GM12878 (cell line): ENCODE data around the gene B3GALT5. TPM values are rescaled to one million over a fixed set of nuclear protein-coding genes. Genes with fewer than 3 reads are reported as not detected.

Experiments
- ATAC-seq: fragments of 200-7000 bp; cut with Tn5 transposase; 3 replicates; pipeline ENCODE4 v1.9.1; 2020; ENCODE audit warnings: mild to moderate bottlenecking, moderate library complexity
- BruUV-seq: library from RNA; stranded (reverse); fragments of 400-500 nt; replicated peaks from 2 replicates; lab custom pipeline; 2021; lab: Mats Ljungman, UMichigan
- CTCF ChIA-PET: fragments of 300-600 bp; sonication (Branson Sonifier 250); formaldehyde crosslinking; extraction: SDS; loops from one replicate; lab custom pipeline; 2021; ENCODE audit warnings: inconsistent platforms; lab: Yijun Ruan, JAX
- POLR2A ChIA-PET: fragments of 350-600 bp; formaldehyde crosslinking; extraction: SDS; loops from one replicate; lab custom pipeline; 2021; ENCODE audit warnings: inconsistent platforms; lab: Charles Lee
- RAD21 ChIA-PET: fragments of 300-600 bp; sonication (Branson Sonifier 250); formaldehyde crosslinking; loops from one replicate; lab custom pipeline; 2023; ENCODE audit warnings: antibody characterized with exemption; ENCODE audit not compliant: unreplicated experiment; lab: Charles Lee
- SMC1A ChIA-PET: fragments of 300-600 bp; sonication (Branson Sonifier 250); formaldehyde crosslinking; loops from one replicate; lab custom pipeline; 2023; ENCODE audit not compliant: unreplicated experiment, uncharacterized antibody; lab: Charles Lee
- DNase-seq: peaks from one replicate; pipeline ENCODE4 v3.0.0-alpha.2; 2011; ENCODE audit warnings: low read depth, low spot score
- FAIRE-seq: peaks from 3 replicates; lab custom pipeline; 2011; peaks lifted over from hg19 to GRCh38; lab: Jason Lieb, UNC
- H2AFZ ChIP-seq: 2 replicates; pipeline ENCODE4 v1.6.0; 2011; ENCODE audit warnings: low read depth, low read length, control low read depth; ENCODE audit not compliant: control insufficient read depth
- H3K27ac ChIP-seq: 2 replicates; pipeline ENCODE4 v1.5.1; 2011; ENCODE audit warnings: control low read depth; ENCODE audit not compliant: control insufficient read depth, insufficient read depth
- H3K27me3 ChIP-seq, 2 experiments: replicated peaks in 1 of 2; 2 replicates each; pipeline versions ENCODE4 v1.6.0 to v1.6.1; 2011; ENCODE audit warnings: low read length in 1 of 2; ENCODE audit not compliant: control insufficient read depth in 2 of 2, insufficient read depth in 2 of 2
- H3K36me3 ChIP-seq, 2 experiments: 2 replicates each; pipeline ENCODE4 v1.5.1; 2011; ENCODE audit warnings: low read length in 1 of 2; ENCODE audit not compliant: control insufficient read depth in 2 of 2, insufficient read depth in 2 of 2
- H3K4me1 ChIP-seq: 2 replicates; pipeline ENCODE4 v1.6.1; 2011; ENCODE audit warnings: mild to moderate bottlenecking, low read length, moderate library complexity, mixed read lengths; ENCODE audit not compliant: control insufficient read depth, insufficient read depth
- H3K4me2 ChIP-seq: 2 replicates; pipeline ENCODE4 v1.6.0; 2011; ENCODE audit warnings: control low read depth; ENCODE audit not compliant: control insufficient read depth, insufficient read depth
- H3K4me3 ChIP-seq: fragments of 200-600 bp; sonication (generic); 2 replicates; pipeline ENCODE4 v1.5.1; 2016
- H3K79me2 ChIP-seq: 2 replicates; pipeline ENCODE4 v1.6.0; 2011; ENCODE audit warnings: low read length; ENCODE audit not compliant: control insufficient read depth, insufficient read depth
- H3K9ac ChIP-seq: 2 replicates; pipeline ENCODE4 v1.8.0; 2011; ENCODE audit warnings: low read length, control low read depth, mixed read lengths; ENCODE audit not compliant: control insufficient read depth, insufficient read depth
- H3K9me3 ChIP-seq: replicated peaks from 3 replicates; pipeline ENCODE4 v1.5.1; 2011; ENCODE audit warnings: mild to moderate bottlenecking, low read length; ENCODE audit not compliant: control insufficient read depth, insufficient read depth
- H4K20me1 ChIP-seq: 2 replicates; pipeline ENCODE4 v1.6.0; 2011; ENCODE audit not compliant: control insufficient read depth, insufficient read depth
- ATF7 ChIP-seq: fragments of 450-650 bp; IDR thresholded peaks from 2 replicates; pipeline ENCODE4 v1.6.1; 2016; ENCODE audit warnings: low read depth, mild to moderate bottlenecking
- BHLHE40 ChIP-seq, 2 experiments: fragments of 450-650 bp in 1 of 2; IDR thresholded peaks; 2 replicates each; pipeline ENCODE4 v1.6.1; 2011 to 2017; ENCODE audit warnings: low read depth in 2 of 2, borderline replicate concordance in 1 of 2, improper control_type of control experiment in 1 of 2, low read length in 1 of 2, mild to moderate bottlenecking in 1 of 2
- CEBPB ChIP-seq, 2 experiments: fragments of 150-350 bp in 1 of 2; IDR thresholded peaks; 2 replicates each; pipeline ENCODE4 v1.6.1; 2012 to 2014; ENCODE audit warnings: low read depth in 2 of 2, low read length in 2 of 2, borderline replicate concordance in 1 of 2, inconsistent platforms in 1 of 2
- CREM ChIP-seq: IDR thresholded peaks from 2 replicates; pipeline ENCODE4 v1.6.1; 2014; ENCODE audit warnings: antibody characterized with exemption, low read depth
- E2F4 ChIP-seq: IDR thresholded peaks from 2 replicates; pipeline ENCODE4 v1.6.1; 2012; ENCODE audit warnings: low read depth, low read length, improper control_type of control experiment
- E2F8 ChIP-seq: fragments of 450-650 bp; IDR thresholded peaks from 2 replicates; pipeline ENCODE4 v1.6.1; 2018; ENCODE audit warnings: mild to moderate bottlenecking, low read depth, moderate library complexity; ENCODE audit not compliant: partially characterized antibody
- FOS ChIP-seq: IDR thresholded peaks from 3 replicates; pipeline ENCODE4 v1.6.1; 2011; ENCODE audit warnings: borderline replicate concordance; ENCODE audit not compliant: insufficient read length; ENCODE audit errors: extremely low read depth
- PBX3 ChIP-seq: IDR thresholded peaks from 2 replicates; pipeline ENCODE4 v1.6.1; 2011; ENCODE audit warnings: mild to moderate bottlenecking, low read depth, low read length, moderate library complexity; ENCODE audit not compliant: insufficient replicate concordance
- RELA ChIP-seq: fragments of 450-650 bp; IDR thresholded peaks from 2 replicates; pipeline ENCODE4 v1.8.0; 2014; ENCODE audit warnings: borderline replicate concordance; ENCODE audit not compliant: partially characterized antibody
- RUNX3 ChIP-seq: IDR thresholded peaks from 2 replicates; pipeline ENCODE4 v1.6.1; 2012; ENCODE audit warnings: low read length, inconsistent platforms
- SKIL ChIP-seq: fragments of 450-650 bp; IDR thresholded peaks from 2 replicates; pipeline ENCODE4 v1.6.1; 2017; ENCODE audit warnings: mild to moderate bottlenecking, low read depth, inconsistent platforms; ENCODE audit not compliant: poor library complexity, severe bottlenecking
- SP1 ChIP-seq: IDR thresholded peaks from one replicate; pipeline ENCODE4 v1.6.1; 2011; ENCODE audit warnings: low read depth, low read length
- SREBF1 ChIP-seq: IDR thresholded peaks from 2 replicates; pipeline ENCODE4 v1.6.1; 2012; ENCODE audit warnings: mild to moderate bottlenecking, low read length
- SRF ChIP-seq, 2 experiments: IDR thresholded peaks; 2 replicates each; pipeline ENCODE4 v1.6.1; 2011; ENCODE audit warnings: low read depth in 2 of 2, low read length in 2 of 2, mild to moderate bottlenecking in 1 of 2, moderate library complexity in 1 of 2
- STAT1 ChIP-seq: fragments of 450-650 bp; conservative IDR thresholded peaks from 2 replicates; pipeline ENCODE4 v1.6.1; 2014; ENCODE audit warnings: antibody characterized with exemption, mild to moderate bottlenecking
- STAT3 ChIP-seq: IDR thresholded peaks from 2 replicates; pipeline ENCODE4 v1.6.1; 2011; ENCODE audit warnings: low read depth, low read length, improper control_type of control experiment
- TCF12 ChIP-seq: IDR thresholded peaks from 2 replicates; pipeline ENCODE4 v1.6.1; 2011; ENCODE audit warnings: low read depth, mild to moderate bottlenecking, low read length
- ZNF24 ChIP-seq: fragments of 450-650 bp; IDR thresholded peaks from 2 replicates; pipeline ENCODE4 v1.6.1; 2017; ENCODE audit warnings: antibody characterized with exemption, mild to moderate bottlenecking
- WGBS: methylation state at CpG from one replicate; pipeline ENCODE4 v1.1.6; 2016; ENCODE audit warnings: low lambda C conversion rate; ENCODE audit not compliant: insufficient replicate concordance, insufficient coverage; ENCODE audit errors: missing lambda C conversion rate; 5-methylcytosine and 5-hydroxymethylcytosine counted together
- in situ Hi-C: fragments of 300-500 bp; cut with MboI; formaldehyde crosslinking; loops from 9 replicates; pipeline ENCODE4 v1.14.3; 2018; ENCODE audit warnings: mixed read lengths
- intact Hi-C: fragments of 100-400 bp; cut with micrococcal nuclease; formaldehyde crosslinking; loops from one replicate; pipeline ENCODE4 v1.14.2; 2022; ENCODE audit not compliant: unreplicated experiment
- polyA plus RNA-seq, 11 experiments: library from polyadenylated mRNA; depleted of rRNA in 4 of 11; unstranded in 6 of 11; stranded (reverse) in 5 of 11; fragments of >200 nt; fragmentation: Nextera tagmentation in 4 of 11; fragmentation: Illumina TruSeq in 1 of 11; extraction: Ambion mirVana in 4 of 11; extraction: Trizol in 1 of 11; gene quantifications; 1 replicate in 1 of 11; 2 replicates in 10 of 11; pipeline versions ENCODE4 v1.2.1 to v1.2.3, GENCODE V29; 2011 to 2016; ENCODE audit warnings: inconsistent platforms in 2 of 11, missing spikeins in 2 of 11, low read depth in 1 of 11
- total RNA-seq, 4 experiments: library from RNA; depleted of rRNA in 3 of 4; stranded (reverse); fragments of >200 nt in 3 of 4; fragmentation: Illumina TruSeq in 1 of 4; extraction: Trizol in 1 of 4; gene quantifications; 2 replicates each; pipeline versions ENCODE4 v1.2.1 to v1.2.3, GENCODE V29; 2013 to 2021

B3GALT5 gene
- total and polyA plus RNA-seq, 10 of the 15 experiments (the other 5 are each of a cell fraction or from before 2014, with no cell fraction given): 0.03 to 0.04 TPM; not detected in 8

- Histone ChIP-seq H3K9me3 (no peaks in the 10 kb centered on the region; the same call in 2 of the 3 replicates), H3K27ac (no peak overlapping the region), H3K4me1 (no peaks in the 10 kb centered on the region), H3K27me3 (no peaks in the 10 kb centered on the region), H2AFZ (no peak overlapping the region), H4K20me1 (no peaks in the 10 kb centered on the region), H3K4me2 (no peak overlapping the region), H3K36me3 (no peaks in the 10 kb centered on the region), H3K4me3 (no peak overlapping the region), H3K79me2 (no peaks in the 10 kb centered on the region), H3K9ac (no peak overlapping the region)
- SMC1A ChIA-PET: no interaction called here
- DNase-seq (no peak), ATAC-seq (no peak), FAIRE-seq (no peak)
- in situ Hi-C loops: no loop called here
- 41% methylated on average over 17 of the region's 17 CpGs for WGBS
- intact Hi-C loops: no loop called here
- POLR2A ChIA-PET: no interaction called here
- RAD21 ChIA-PET: no interaction called here
- CTCF ChIA-PET: no interaction called here
- BruUV-seq: no TSS peak
- no peak for TF ChIP-seq E2F4
- TF ChIP-seq PBX3: no peak
- TF ChIP-seq STAT3: no peak
- TF ChIP-seq BHLHE40 (IDR thresholded peaks at IDR 0.05; ENCODE audit: borderline replicate concordance in 1 of 2, low read depth in 2 of 2, low read length in 1 of 2): no peak
- no peak for TF ChIP-seq RELA
- no peak for TF ChIP-seq E2F8
- TF ChIP-seq FOS: no peak
- TF ChIP-seq RUNX3: no peak
- no peak for TF ChIP-seq CEBPB (IDR thresholded peaks at IDR 0.05; ENCODE audit: borderline replicate concordance in 1 of 2, low read depth in 2 of 2, low read length in 2 of 2)
- TF ChIP-seq TCF12: no peak
- no peak for TF ChIP-seq ZNF24
- TF ChIP-seq SP1: no peak
- TF ChIP-seq ATF7: no peak
- TF ChIP-seq STAT1: no peak
- TF ChIP-seq SRF (IDR thresholded peaks at IDR 0.05; ENCODE audit: low read depth in 2 of 2, low read length in 2 of 2): no peak
- TF ChIP-seq SREBF1: no peak
- TF ChIP-seq SKIL: no peak
- no peak for TF ChIP-seq CREM
Measured at GRCh38 chr21:39666681-39667315, 54.1 kb downstream of the B3GALT5 start.
